Activated naive CD8-positive, alpha-beta T cell treated with anti-CD3 and anti-CD28 coated beads, Interleukin-2, amount 10 ng/mL, durations not matched to agents 7 days and 5 days (primary cell): ENCODE results near the gene DGKQ. TPM values are rescaled to one million over a fixed set of nuclear protein-coding genes. Genes with fewer than 3 reads are reported as not detected.

ENCODE experiments used
- ATAC-seq: fragments of 150-1000 bp; cut with Tn5 transposase; one replicate; pipeline ENCODE4 v1.10.0; 2021; ENCODE audit warnings: low read depth, moderate library complexity
- POLR2A ChIA-PET: fragments of 350-600 bp; sonication (Branson Sonifier 250); formaldehyde crosslinking; loops from one replicate; lab custom pipeline; 2021; ENCODE audit warnings: antibody characterized with exemption; lab: Charles Lee
- DNase-seq: peaks from one replicate; pipeline ENCODE4 v3.0.0; 2021
- H3K27ac Mint-ChIP-seq: one replicate; pipeline ENCODE4 v1.8.0; 2022; ENCODE audit warnings: mild to moderate bottlenecking, mixed read lengths
- H3K27me3 Mint-ChIP-seq: one replicate; pipeline ENCODE4 v1.8.0; 2022; ENCODE audit warnings: mild to moderate bottlenecking, moderate library complexity, mixed read lengths
- H3K36me3 Mint-ChIP-seq: one replicate; pipeline ENCODE4 v1.8.0; 2021; ENCODE audit warnings: mild to moderate bottlenecking, mixed read lengths
- H3K4me1 Mint-ChIP-seq: one replicate; pipeline ENCODE4 v1.8.0; 2021; ENCODE audit warnings: mixed read lengths
- H3K4me3 Mint-ChIP-seq: one replicate; pipeline ENCODE4 v1.8.0; 2022; ENCODE audit warnings: mild to moderate bottlenecking, moderate library complexity, mixed read lengths
- H3K9me3 Mint-ChIP-seq: one replicate; pipeline ENCODE4 v1.8.0; 2021; ENCODE audit warnings: mixed read lengths
- total RNA-seq, 2 experiments: library from RNA; stranded (reverse); gene quantifications; one replicate each; pipeline ENCODE4 v1.2.3, GENCODE V29; 2021

Gene DGKQ
- total RNA-seq, 2 experiments from 2014 or later, result 31.3 to 32.4 TPM

DNA sequence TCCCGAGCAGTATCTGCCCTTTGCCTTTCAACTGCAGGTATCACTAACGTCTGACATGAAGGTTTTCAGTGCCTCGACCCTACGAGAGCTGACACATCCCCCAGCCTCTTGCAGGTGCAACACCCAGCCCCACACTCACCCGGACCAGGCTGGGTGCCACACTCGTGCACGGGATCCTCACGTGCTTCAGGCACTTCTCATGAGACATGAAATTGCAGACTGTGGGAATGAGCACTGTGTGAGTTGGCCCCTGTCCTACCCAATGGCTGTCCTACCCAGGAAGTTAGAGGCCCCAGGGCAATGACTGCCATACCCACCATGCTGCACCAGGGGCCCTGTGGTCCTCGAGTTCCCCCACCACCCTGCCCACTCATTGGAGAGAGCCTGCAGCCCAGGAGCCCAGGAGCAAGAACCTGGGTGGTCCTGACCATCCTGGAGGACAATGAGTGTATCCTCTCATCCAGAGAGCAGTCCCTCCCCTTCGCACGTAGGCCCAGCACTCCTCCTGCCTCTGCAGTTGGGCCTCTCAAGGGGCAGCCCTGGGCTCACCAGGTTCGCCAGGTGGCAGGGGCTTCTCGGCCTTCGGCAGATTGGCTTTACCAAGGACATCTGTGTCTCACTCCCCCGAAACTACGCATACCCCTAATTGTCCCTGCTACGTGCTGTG, 2.4 kb downstream of the DGKQ start:
- no peaks in the 10 kb centered on the region for H3K27me3 Mint-ChIP-seq
- POLR2A ChIA-PET, result interaction anchor here (1.0 kb wide), 1 partner anchor 41 kb away, joined by 3 read pairs; no protein-coding TSS in a partner anchor
- H3K4me3 Mint-ChIP-seq, result peak overlapping the region; percentile 22
- H3K9me3 Mint-ChIP-seq, result no peaks in the 10 kb centered on the region
- no peak overlapping the region for H3K27ac Mint-ChIP-seq
- H3K4me1 Mint-ChIP-seq, result peaks cover 7% of the 10 kb centered on the region
- ATAC-seq (no peak), DNase-seq (no peak)
- peaks cover under 1% of the 10 kb centered on the region for H3K36me3 Mint-ChIP-seq

DNA sequence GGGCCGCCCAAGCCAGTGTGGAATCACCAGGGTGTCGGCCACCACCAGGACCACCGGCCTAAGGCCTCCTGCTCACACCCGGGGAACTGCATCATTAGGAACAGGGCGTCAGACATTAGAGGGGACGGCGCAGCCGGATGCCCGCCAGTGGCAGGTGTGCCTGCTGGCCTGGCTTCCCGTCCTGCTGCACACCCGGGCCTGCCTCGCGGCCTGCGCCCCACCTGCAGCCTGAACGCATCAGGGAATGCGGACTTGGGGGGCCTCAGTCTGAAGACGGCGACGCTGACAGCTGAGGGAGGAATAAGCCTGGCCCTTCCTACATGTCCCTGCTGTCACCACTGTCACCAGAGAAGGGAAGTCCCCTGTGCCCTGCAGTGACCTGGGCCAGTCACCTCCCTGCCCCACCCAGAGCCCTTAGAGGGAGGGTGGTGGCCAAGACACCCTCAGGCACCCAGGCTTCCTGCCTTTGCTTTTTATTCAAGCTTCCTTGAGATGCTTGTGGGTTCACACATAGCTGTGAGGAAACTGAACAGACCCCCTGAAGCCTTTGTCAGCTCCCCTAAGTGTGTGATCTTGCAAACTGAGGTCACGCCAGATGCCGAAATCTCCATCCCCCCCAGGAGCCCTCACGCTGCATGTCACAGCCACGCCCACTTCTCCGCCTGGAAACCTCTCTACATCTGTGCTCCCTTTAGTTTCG, 3.2 kb downstream of the DGKQ start:
- Mint-ChIP-seq H3K4me3 (no peak overlapping the region), H3K4me1 (peaks cover 7% of the 10 kb centered on the region), H3K9me3 (no peaks in the 10 kb centered on the region), H3K36me3 (peaks cover 1% of the 10 kb centered on the region), H3K27ac (no peak overlapping the region), H3K27me3 (no peaks in the 10 kb centered on the region)
- ATAC-seq (no peak), DNase-seq (no peak)
- POLR2A ChIA-PET, result interaction anchor here (1.0 kb wide), 1 partner anchor 40 kb away, joined by 3 read pairs; no protein-coding TSS in a partner anchor

DNA sequence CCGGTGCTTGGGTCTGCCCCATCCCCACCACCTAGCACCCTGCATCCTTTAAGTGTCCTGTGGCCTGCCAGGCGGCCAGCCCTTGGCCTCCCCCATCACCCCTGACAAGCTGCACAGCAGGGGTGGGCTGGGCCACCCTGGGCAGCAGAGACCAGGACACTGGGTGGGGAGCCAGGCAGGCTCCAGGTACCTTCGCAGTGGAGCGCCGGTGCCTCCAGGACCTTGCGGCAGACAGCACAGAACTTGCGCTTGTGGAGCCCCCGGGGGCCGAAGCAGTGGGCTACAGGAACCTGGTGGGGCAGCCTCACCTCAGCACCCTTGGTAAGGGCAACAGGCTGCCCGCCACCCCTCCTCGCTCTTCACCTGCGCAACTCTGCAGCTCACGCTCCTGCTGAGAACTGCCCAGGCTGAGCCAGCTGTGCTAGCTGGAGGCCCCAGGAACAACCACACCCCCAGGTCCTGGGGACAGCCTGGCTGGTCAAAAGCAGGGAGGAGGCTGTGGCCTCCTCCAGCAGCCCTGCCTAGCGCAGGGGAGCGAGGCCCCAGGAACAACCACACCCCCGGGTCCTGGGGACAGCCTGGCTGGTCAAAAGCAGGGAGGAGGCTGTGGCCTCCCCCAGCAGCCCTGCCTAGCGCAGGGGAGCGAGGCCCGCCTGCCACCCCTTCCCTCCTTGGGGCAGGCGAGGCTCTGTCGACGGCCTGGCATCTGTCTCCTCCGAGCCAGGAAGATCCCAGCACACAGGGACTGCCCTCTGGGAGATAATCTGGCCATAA, 4.6 kb downstream of the DGKQ start:
- H3K9me3 Mint-ChIP-seq, result no peaks in the 10 kb centered on the region
- H3K4me3 Mint-ChIP-seq, result no peak overlapping the region
- no peak for ATAC-seq
- peaks cover 1% of the 10 kb centered on the region for H3K36me3 Mint-ChIP-seq
- H3K27me3 Mint-ChIP-seq, result no peaks in the 10 kb centered on the region
- DNase-seq, result no peak
- POLR2A ChIA-PET, result no interaction called here
- H3K4me1 Mint-ChIP-seq, result peaks cover 7% of the 10 kb centered on the region
- H3K27ac Mint-ChIP-seq, result no peak overlapping the region

DNA sequence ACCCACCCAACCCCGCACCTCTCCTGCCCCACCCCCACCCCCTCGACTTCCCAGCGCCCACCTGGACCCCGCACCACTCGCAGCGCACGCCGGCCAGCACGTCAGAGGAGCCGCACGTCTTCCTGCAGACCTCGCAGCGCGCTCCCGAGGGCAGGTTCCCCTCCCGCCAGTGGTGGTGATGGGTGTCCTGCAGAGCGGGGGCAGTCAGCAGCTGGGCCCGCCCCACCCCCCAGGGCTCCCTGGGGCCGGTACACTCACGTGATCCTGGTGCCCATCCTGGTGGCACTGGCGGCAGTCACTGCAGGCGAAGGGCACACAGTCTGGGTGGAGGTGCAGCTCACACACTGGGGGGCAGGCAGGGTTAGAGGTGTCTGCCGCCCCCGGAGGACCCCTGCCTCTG, 5.1 kb downstream of the DGKQ start:
- H3K4me3 Mint-ChIP-seq, result no peak overlapping the region
- H3K4me1 Mint-ChIP-seq, result peaks cover 7% of the 10 kb centered on the region
- POLR2A ChIA-PET, result no interaction called here
- no peak for ATAC-seq
- H3K36me3 Mint-ChIP-seq, result peaks cover 1% of the 10 kb centered on the region
- H3K27ac Mint-ChIP-seq, result no peak overlapping the region
- DNase-seq, result no peak
- no peaks in the 10 kb centered on the region for H3K9me3 Mint-ChIP-seq
- H3K27me3 Mint-ChIP-seq, result no peaks in the 10 kb centered on the region

DNA sequence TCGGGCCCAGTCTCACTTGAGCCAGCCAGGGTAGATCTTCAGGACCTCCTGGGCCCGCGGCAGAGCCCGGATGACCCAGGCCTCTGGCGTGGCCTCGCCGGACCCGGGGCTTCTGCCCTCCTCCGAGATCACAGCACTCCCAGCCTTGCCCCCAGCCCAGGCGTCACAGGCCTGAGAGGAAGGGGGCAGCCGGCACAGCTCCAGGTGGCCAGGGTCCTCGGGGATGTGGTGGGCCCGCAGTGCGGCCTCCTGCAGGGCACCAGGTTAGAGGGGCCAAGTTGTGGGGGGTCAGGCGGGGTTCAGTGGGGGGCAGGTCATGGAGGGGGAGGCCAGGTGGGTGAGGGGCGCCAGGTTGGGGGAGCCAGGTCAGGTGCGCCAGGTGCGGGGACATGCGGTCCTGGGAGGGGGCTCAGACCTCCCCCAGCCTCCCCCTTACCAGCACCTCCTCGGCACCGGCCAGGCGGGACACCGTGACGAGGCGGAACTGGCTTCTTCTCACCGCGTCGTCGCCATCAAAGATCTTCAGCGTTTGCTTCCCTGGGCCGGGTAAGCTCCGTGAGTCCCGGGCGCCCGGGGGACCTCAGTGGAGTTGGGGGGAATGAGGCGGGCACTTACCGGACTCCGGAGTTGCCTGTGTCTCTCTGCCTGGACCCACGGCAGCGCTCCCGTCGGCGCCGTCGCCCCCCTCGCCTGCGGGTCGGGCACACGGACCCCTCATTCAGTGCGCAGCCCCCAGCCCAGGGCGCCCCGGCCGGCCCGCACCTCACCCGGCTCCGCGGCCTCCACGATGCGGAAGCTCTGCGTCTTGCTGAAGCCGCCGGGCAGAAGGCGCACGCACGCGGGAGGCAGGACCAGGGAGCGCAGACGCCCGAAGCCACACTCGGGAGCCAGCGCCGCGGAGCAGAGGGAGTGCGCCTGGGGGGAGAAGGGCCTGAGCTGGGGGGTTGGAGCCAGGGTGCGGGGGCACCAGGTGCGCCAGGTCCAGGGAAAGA, 6.0 kb downstream of the DGKQ start:
- POLR2A ChIA-PET, result no interaction called here
- Mint-ChIP-seq H3K27ac (no peak overlapping the region), H3K4me1 (peaks cover 7% of the 10 kb centered on the region), H3K36me3 (peaks cover 1% of the 10 kb centered on the region), H3K9me3 (no peaks in the 10 kb centered on the region), H3K4me3 (no peak overlapping the region), H3K27me3 (no peaks in the 10 kb centered on the region)
- no peak for DNase-seq
- no peak for ATAC-seq

DNA sequence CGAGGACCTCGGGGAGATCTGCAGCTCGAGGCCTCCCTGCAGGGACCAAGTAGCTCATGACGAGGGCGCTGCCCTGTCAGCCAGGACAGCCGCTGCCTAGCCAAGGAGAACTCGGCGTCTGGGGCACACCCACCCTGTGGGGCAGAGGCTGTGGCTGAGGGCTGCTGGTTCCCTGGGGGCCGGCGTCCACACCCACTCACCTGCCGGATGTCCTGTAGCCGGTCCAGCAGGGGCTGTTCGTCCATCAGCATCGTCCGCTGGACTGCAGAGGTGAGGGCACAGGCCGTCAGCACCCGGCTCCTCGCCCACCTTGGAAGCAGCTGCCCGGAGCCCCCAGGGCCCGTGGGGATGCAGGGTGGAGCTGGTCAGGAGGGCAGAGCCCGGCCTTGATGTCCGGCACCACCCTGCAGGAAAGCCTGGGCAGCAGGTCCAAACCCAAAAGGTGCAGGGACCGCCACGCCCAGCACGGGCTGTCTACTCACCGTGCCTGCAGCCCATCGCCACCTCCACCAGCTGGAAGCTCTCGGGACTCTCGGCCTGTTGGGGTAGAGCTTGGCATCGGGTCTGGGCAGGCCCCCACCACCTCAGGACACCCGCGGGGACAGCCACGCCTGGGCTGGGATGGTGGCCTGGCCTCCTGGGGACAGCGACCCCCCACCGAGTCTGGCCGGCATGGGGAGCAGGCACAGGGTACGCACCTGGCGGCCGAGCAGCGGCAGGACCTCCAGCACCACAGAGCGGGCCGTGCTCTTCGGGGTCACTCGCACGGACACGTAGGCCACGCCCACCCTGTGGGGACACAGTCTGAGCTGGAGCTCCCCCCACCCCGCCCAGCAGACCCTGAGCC, 6.9 kb downstream of the DGKQ start:
- H3K4me3 Mint-ChIP-seq, result no peak overlapping the region
- ATAC-seq (no peak), DNase-seq (no peak)
- POLR2A ChIA-PET, result no interaction called here
- no peaks in the 10 kb centered on the region for H3K27me3 Mint-ChIP-seq
- no peak overlapping the region for H3K27ac Mint-ChIP-seq
- peaks cover 7% of the 10 kb centered on the region for H3K4me1 Mint-ChIP-seq
- no peaks in the 10 kb centered on the region for H3K9me3 Mint-ChIP-seq
- H3K36me3 Mint-ChIP-seq, result peaks cover 1% of the 10 kb centered on the region

DNA sequence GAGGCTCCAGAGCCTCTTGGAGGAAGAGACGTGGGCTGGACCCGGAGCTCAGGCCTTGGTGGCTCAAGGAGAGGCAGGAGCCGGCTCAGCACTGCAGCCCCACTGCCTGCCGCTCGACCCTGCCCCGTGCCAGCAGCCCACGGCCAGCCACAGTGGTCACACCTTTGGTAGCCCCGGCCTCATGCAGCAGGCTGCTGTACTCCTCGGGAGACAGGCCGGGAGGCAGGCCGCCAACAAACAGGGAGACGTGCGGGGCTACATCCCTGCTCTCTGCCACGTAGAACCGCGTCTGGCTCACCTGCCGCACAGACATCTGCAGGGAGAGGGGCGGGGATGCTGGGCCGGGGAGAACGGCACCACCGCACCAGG, 7.6 kb downstream of the DGKQ start:
- no peaks in the 10 kb centered on the region for H3K9me3 Mint-ChIP-seq
- DNase-seq (no peak), ATAC-seq (no peak)
- H3K4me1 Mint-ChIP-seq, result peaks cover 6% of the 10 kb centered on the region
- POLR2A ChIA-PET, result no interaction called here
- no peak overlapping the region for H3K4me3 Mint-ChIP-seq
- no peaks in the 10 kb centered on the region for H3K27me3 Mint-ChIP-seq
- H3K27ac Mint-ChIP-seq, result no peak overlapping the region
- peaks cover 1% of the 10 kb centered on the region for H3K36me3 Mint-ChIP-seq

DNA sequence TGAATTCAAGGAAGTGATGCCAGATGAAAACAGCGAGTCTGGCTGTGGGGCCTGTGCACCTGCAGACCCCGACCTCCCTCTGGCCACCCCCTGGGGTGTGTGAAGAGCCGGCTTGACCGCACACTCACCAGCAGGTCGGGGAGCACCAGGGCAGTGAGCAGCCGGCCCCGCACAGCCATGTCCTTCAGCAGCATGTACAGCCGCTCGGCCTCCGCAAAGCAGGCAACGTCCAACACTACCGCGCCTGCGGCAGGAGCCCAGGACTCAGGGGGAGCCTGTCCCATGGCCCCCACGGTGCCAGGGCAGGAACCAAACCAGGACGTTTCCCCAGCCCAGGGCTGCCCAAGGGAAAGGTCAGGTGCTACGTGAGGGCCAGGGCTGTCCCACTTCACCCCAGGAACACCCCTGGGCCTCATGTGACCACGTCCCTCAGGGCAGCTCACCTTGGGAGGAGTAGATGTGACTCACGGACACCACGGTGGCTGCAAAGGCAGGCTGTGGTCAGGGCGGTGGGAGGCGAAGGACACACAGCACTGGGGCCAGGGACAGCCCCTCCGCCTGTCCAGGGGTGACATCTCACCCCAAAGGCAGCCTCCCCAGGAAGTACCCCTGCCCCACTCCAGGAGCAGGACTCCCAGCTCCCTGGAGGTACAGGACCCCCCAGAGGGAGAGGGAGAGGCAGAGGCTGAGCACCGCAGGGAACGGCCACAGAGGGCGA, 8.2 kb downstream of the DGKQ start:
- H3K9me3 Mint-ChIP-seq, result no peaks in the 10 kb centered on the region
- no peaks in the 10 kb centered on the region for H3K27me3 Mint-ChIP-seq
- POLR2A ChIA-PET, result no interaction called here
- DNase-seq (no peak), ATAC-seq (no peak)
- no peak overlapping the region for H3K4me3 Mint-ChIP-seq
- H3K27ac Mint-ChIP-seq, result no peak overlapping the region
- H3K4me1 Mint-ChIP-seq, result peaks cover under 1% of the 10 kb centered on the region
- H3K36me3 Mint-ChIP-seq, result peaks cover 1% of the 10 kb centered on the region

DNA sequence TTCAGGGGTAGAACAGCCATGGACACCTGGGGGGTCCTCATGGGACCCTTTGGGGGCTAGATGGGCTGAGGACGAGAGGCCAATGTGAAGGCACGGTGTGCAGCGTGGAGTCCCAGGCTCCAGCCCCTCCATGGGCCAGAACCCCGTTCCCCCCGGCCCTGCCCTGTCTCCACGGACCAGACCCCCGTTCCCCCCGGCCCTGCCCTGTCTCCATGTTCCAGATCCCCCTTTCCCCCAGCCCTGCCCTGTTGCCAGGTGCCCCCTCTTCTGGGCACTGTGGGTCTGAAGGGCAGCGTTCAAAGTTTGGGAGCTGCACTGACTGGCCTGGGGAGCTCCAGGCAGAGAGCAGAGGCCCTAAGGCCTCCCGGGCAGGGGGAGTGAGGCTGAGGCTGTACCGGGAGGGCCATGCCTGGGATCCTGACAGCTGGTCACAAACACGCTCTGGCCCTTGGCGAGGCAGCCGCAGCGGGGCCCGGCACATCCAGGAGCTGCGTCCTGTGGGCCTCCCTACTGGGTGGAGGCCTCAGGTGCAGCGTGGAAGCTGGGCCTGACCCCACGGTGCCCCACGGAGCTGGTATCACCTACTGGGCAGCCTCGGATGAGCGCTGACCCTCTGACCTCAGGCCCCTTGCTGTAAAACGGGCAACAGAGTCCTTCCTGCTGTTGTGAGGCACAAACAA, 8.9 kb downstream of the DGKQ start:
- Mint-ChIP-seq H3K27ac (no peak overlapping the region), H3K4me3 (no peak overlapping the region), H3K4me1 (no peaks in the 10 kb centered on the region), H3K9me3 (no peaks in the 10 kb centered on the region), H3K36me3 (peaks cover 1% of the 10 kb centered on the region), H3K27me3 (no peaks in the 10 kb centered on the region)
- ATAC-seq (no peak), DNase-seq (no peak)
- POLR2A ChIA-PET, result no interaction called here

DNA sequence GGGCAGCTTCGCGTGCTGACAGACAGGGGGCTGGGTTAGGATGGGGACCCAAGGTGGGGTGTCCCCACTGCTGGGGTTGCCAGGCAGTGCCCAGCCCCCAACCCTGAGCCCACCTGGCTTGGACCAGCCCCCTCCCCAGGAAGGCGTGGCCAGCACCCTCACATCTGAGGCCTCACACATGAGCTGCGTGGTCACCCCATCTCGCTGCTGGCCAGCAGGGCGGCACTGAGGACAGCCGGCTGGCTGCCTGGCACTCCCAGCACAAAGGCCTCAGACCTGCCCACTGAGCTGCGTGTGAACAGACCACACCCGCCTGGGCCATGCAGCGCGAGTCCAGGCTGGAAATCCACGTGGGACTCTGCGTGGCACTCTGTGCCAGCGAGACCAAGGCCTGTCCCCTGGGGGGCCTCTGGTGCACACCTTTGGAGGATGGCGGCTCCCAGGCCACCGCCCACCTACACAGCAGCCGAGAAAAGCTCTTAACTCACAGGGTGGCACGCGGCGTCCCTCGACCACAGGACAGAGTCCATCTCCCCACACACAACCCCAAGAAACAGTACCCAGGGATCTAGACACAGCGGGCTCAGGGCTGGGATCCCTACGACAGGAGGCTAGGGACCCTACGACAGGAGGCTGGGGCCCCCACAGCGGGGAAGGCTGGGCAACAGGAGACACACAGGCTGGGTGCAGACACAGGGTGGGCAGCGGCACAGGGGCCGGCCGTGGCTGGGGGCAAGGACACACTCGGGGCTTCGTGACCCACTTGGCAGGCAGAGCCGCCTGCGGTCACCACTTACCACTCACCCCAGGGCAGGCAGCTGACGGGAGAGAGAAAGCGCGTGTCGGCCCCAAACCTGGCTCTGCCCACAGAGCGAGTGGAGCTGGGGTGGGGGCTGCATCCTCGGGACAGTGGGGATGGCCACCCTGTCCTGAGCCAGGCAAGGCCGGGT, 9.8 kb downstream of the DGKQ start:
- DNase-seq (no peak), ATAC-seq (no peak)
- Mint-ChIP-seq H3K27ac (no peak overlapping the region), H3K4me1 (no peaks in the 10 kb centered on the region), H3K4me3 (no peak overlapping the region), H3K36me3 (peaks cover 1% of the 10 kb centered on the region), H3K9me3 (no peaks in the 10 kb centered on the region), H3K27me3 (no peaks in the 10 kb centered on the region)
- POLR2A ChIA-PET, result no interaction called here
